Lower leg skin (tissue), 3 donors: Measurements from ENCODE around the gene CASTOR1.

Experiments
- CTCF ChIP-seq, 3 donors: fragments of 450-650 bp; IDR thresholded peaks; one replicate each; pipeline ENCODE4 v1.5.1; 2016; ENCODE audit warnings: antibody characterized with exemption in 3 of 3, mild to moderate bottlenecking in 3 of 3, moderate library complexity in 2 of 3
- POLR2A ChIP-seq, 2 donors: fragments of 450-650 bp; IDR thresholded peaks; one replicate each; pipeline ENCODE4 v1.6.1; 2016 to 2017; ENCODE audit warnings: antibody characterized with exemption in 2 of 2, mild to moderate bottlenecking in 1 of 2, moderate library complexity in 1 of 2

- TF ChIP-seq POLR2A (IDR thresholded peaks at IDR 0.05) (no peak), CTCF (IDR thresholded peaks at IDR 0.05) (no peak)
These were observed 50.4 kb downstream of the CASTOR1 start for GRCh38 chr22:30238661-30239487.
